HG02981 (cell line): Measurements from ENCODE around the gene KPNA3.
"Not testable (repeated sequence)": the region's sequence is repeated elsewhere in the genome, so short reads cannot be mapped to it uniquely, and the experiment has no call there.

Source experiments
- ATAC-seq: cut with Tn5 transposase; IDR thresholded peaks from one replicate; pipeline ENCODE4 v1.9.1; 2021; ENCODE audit warnings: mild to moderate bottlenecking, moderate library complexity; ENCODE audit not compliant: unreplicated experiment

KPNA3 gene, protein sequence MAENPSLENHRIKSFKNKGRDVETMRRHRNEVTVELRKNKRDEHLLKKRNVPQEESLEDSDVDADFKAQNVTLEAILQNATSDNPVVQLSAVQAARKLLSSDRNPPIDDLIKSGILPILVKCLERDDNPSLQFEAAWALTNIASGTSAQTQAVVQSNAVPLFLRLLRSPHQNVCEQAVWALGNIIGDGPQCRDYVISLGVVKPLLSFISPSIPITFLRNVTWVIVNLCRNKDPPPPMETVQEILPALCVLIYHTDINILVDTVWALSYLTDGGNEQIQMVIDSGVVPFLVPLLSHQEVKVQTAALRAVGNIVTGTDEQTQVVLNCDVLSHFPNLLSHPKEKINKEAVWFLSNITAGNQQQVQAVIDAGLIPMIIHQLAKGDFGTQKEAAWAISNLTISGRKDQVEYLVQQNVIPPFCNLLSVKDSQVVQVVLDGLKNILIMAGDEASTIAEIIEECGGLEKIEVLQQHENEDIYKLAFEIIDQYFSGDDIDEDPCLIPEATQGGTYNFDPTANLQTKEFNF

DNA sequence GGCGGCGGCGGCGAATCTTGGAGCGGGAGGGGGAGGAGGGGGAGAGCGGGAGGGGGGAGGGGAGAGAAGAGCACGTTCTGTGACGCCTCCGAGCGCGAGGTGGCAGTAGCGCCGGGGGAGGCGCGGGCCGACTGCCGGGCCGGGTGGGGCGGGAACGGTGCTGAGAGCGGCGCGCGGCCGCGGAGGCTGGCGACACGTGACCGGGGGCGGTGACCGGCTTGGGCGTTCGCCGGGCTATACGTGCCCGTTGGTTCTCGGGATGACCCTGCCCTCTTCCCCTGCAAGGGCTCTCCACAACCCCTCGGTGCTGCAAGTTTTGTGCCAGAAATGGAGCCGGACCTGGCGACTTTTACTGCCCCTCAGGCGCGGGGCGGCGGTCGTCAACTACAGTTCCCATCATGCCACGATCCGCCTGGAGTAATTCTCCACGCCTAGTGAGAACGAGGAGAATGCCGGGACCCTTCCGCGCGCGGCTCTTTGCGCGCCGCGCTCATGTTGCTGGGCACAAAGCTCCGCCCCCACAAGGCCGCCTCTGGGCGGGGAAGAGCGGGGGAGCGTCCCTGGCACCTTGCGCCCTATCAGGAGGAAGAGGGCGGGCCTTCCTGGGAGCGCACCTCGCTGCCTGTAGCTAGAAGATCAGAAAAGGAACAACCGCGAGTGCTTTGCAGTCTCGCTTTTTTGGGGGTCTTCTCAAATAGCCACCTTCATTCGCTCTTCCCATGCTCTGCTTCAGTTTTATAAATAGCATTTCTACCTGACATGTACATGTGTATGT is at the start of gene KPNA3:
KPNA3 (minus strand) TSS at position 133 of the 775 bp plus-strand sequence. CDS start 176 bp downstream, outside the sequence.
- ATAC-seq = peak; percentile 89

DNA sequence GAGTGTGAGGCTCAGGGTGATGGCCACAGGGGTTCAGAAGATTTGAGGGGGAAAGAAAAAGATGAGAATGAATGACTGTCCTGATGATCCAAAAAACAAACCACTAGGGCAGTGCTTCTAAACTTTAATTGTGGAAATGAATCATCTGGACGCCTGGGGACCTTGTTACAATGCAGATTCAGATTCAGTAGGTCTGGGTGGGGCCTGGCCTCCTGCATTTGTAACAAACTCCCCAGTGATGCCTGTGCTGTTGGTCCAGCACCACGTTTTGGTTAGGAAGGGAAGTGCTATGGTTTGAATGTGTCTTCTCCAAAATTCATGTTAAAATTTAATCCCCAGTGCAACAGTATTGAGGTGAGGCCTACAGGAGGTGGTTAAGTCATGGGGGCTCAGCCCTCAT is 49.5 kb upstream of the KPNA3 start:
- no peak for ATAC-seq

DNA sequence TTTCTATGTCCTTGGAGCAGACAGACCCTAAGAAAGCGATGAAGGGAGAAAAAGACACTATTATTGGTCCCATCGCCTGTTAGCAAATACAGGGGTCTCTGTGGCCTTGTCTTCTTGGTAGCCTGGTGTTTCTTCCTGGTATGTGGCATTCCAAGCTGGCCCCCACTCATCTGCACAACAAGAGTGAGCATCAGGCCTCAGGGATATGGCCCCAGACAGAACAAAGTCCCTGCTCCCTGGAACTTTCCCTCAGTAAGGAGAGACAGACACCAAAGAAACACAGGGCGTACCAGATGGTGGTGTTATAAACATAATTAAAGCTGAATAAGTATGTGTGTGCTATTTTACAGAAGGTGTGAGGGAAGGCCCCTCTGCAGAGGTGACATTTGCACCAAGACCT is 48.2 kb upstream of the KPNA3 start:
- ATAC-seq = no peak

DNA sequence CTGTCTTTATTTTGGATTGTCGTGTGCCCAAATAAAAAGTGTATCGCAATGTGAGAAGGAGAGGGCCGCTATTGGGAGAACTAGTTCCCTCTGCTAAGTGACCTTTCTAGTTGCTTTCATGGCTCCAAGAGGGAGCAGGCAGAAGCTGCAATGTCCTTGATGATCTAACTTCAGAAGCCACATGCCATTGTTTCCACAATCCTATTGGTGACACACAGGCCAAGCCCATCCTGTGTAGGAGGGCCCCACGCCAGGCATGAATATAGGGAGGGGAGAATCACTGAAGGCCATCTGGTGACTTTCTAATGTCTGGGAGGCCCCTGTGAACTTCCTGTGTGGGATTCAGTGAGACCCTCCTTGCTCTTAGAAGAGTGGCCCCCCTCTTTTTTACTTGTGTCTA is 47.8 kb upstream of the KPNA3 start:
- ATAC-seq = no peak

DNA sequence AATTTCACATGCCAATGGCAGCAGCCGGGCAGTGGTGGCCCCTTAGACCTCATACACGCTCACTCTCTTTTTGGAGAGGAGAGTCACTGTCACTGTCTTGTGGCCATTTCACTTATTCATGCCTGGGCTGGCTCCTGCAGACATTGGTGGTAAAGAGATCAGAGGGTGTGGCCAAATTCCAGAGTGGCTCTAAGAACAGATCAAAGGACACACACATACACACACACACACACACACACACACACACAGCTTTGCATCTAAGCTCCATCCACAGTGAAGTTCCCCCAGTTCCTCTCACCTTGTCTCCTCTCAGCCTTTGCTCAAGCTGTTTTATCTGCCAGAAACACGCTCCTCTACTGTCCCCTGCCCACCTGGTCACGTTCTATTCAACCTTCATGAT is 46.5 kb upstream of the KPNA3 start:
- ATAC-seq = no peak

DNA sequence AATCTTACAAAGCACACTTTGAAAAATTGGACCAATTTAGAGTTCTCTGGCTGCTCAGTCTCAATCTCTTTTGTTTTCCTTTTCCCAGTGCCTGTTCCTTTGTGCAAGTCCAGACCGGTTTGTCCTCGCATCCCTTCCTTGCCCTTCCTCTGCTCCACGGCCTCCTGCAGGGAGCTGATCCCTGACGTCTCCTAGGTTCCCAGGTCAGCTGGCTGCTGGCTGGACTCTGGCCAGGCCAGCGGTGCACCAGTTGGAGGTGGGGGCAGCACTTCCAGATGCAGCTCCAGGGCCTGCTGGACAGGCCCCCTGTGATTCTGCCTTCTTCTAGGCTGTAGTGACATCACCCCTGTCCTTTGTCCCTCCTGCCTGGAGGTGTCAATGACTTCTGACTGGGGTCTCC is 44.0 kb upstream of the KPNA3 start:
- no peak for ATAC-seq

DNA sequence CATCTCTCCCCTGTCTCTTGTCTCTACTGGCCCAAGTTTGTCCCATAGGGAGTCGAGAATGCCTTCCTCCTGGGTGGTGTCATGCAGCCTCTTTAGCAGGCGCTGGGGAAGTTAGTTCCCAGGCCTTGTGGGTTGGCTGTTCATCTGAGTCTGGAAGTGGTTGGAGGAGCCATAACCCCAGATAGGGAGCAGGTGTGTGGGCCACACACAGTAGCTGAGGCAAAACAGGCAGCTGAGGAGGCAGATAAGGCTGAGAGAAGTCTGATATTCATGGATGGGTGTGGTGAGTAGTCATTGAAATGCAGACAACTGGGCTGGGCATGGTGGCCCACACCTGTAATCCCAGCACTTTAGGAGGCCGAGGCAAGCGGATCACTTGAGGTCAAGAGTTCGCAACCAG is 40.9 kb upstream of the KPNA3 start:
- no peak for ATAC-seq

DNA sequence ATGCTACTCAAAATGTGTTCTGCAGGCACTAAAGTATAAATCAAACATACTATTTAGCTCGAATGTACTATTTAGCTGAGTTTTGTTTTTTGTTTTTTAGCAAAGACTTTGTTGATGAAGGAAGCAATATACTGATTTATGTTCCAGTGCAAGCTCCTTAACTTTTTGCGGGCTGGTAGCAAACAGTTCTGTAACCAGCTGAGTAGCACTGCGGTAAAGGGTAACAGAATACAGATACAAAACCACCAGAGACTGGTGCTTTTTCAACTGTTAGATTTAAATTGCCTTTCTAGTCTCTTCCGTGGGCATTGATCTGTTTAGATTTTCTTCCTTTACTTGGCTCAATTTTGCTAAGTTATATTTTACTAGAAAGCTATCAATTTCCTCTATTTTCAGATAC is 39.0 kb upstream of the KPNA3 start:
- no peak for ATAC-seq

DNA sequence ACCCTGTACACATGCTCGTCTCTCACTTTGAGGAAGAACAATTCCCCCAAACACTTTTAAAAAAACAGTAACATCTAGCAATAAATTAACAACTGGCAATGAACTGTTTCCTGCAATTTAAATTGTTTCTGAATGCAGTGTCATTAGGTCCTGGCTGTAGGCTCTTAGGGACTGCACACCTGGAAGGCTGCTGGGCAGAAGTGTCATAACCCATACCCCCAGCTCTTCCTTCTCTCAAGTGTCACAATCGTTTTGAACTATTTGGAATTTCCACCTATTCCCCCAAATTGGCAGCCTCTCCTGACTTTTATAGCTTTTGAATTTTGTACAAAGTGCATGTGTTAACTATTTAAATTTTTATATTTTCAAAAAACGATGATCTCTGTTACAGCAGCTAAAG is 38.2 kb upstream of the KPNA3 start:
- ATAC-seq = no peak

DNA sequence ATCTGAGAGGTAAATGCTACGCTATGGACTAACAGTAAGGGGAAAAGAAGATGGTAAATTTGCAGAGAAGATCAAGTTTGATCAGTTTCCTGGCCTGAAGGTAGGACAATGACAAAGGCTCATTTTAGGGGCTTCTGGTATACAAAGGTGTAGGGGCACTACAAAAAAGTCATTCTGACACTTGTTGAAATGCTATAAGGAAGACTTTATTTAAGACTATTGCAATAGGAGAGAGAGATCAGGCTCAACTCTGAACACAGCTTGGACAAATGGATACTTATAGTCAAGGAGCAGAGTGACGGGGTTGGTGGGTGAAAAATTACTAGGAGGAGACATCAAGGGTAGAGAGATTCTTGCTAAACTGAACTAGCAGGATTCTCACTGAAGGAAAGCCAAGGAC is 37.2 kb upstream of the KPNA3 start:
- no peak for ATAC-seq

DNA sequence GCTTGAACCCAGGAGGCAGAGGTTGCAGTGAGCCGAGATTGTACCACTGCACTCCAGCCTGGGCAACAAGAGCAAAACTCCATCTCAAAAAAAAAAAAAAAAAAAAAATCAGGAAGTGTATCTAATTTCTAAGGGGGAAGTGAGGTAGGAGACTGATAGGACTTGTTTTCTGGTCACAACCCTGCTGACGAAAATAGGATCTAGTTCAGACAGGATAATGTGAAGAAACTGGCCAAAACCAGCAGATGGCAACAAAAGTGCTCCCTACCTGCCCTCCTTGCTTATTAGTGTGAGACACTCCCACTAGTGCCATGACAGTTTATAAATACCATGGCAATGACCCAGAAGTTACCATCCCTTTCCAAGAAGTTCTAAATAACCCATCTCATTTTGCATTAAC is 36.0 kb upstream of the KPNA3 start:
- no peak for ATAC-seq

DNA sequence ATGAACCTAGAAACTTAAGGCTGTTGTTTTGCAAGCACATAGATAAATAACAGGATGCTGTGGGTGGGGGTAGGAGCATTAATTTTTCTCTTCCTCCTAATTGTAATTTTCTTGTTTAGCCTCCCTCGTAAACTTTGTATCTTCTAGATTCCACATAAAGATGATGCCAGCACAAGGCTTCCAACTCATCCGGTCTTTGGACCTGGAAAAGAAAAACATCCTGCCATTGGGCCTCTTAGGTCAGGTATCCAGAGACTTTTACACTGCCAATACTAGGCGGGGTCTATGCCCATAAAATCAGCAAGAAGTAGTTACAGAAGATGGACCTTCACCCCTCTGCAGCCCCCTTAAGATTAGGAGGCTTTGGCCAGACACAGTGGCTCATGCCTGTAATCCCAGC is 35.4 kb upstream of the KPNA3 start:
- ATAC-seq = no peak

DNA sequence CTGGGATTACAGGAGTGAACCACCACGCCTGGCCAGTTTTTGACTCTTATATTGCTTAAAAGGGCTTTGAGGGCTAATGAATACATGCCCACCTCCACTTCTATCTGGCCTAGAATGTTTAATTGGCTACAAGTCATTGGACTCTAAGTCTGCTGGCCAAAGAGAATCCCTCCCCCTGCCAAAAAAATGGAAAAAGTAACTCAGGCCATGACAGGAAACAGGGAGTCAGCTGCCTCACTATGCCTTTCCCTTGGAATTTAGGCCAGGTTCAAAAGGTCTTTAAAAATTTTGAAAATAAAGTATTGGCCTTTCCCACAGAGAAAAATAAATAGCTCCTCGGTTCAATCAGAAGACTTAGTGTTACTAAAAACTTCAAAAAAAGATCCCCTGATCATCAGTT is 34.9 kb upstream of the KPNA3 start:
- ATAC-seq = no peak

DNA sequence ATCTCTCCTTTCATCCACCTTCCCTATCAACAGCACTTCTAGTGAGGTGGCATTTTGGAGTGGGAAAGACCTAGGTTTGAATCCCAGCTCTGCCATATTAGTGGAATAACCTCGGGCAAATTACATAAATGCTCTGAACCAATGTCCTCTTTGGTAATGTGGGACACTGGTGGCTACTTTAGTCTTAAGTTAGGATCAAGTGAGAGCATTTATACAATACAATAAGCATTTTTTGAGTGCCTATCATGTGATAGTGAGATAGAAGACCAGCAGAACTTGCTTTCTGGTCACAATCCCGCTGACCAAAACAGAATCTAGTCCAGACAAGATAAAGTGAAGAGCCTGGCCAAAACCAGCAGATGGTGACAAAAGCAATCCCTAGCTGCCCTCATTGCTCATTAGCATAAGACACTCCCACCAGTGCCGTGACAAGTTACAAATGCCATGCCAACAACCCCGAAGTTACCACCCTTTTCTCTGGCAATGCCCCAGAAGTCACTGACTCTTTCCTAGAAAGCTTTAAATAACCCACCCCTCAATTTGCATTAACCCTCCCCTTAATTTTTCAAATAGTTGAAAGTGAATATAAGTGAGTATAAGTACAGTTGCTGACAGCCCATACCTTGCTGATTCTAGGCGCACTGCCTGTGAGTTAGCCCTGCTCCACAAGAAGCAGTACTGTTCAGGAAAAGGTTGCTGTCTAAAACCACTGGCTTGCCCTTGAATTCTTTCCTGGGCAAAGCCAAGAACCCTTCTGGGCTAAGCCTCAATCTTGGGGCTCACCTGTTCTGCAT is 28.9 kb upstream of the KPNA3 start:
- no peak for ATAC-seq

DNA sequence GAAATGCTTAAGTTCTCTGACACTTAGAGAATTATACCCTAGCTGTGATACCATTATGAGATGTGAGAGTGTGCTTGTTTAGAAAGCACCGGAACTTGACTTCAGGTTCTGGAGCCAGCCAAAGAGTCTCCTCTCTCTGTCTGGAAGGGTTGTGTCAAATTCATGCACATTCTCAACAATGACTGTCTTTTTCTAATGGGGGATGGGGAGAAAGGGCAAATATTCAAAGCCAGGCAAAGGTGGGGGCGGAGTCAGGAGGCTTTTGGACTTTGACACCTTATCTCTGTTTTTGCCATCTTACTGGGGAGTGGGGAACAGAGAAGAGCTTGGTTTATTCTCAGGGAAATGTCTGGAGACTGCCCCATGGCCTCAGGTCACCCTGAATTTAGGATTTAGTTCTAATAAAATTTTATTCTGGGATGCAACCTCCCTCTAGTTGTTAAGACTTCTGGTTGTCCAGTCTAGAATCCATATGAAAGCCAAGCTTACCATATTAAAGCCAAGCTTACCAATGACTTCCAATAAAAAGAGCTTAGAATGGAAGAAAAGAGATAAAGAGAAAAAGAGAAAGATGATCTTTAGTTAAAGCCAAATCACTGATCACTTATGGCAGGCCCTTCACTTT is 28.2 kb upstream of the KPNA3 start:
- no peak for ATAC-seq

DNA sequence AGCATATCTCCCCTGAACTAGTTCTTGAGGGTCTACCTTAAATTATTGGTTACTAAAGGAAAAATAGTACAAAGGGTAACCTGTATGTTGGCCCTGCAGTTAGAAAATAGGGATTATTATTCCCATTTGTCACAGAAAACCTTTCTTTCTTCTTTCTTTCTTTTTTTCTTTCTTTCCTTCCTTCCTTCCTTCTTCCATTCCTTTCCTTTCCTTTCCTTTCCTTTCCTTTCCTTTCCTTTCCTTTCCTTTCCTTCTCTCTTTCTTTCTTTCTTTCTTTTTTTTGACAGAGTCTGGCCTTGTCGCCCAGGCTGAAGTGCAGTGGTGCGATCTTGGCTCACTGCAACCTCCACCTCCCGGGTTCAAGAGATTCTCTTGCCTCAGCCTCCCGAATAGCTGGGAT is 23.6 kb upstream of the KPNA3 start:
- not testable (repeated sequence) for ATAC-seq

DNA sequence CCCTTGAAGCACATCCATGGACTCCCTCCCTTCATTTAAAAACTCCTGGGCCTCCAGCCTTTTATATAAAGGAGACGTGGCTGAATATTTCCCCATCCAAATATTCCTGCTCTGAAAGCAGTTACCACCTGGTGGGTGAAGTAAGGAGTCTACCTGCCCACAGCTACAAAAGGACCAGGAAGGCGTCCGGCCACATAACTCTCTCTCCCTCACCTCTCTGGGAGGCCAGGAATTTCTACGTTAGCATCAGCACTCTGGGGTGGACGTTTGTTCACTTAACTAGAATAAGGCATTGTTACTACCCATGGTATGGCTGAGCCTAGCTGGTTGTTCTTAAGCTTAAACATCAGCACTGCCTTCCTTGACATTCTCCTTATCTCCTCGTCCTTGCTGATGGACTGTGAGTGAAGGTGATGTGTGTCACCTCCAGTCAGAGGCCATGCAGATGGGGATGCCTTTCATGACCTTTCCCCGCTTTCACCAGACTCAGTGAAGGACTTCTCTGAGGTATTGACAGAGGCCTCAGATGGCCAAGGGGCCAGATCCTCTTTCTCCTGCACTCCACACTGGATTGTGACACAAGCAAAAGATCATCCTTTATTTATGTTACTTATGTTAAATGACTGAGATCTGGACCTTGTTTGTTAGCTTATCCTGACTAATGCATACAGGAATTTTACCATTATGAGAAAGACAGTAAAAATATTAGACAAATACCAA is 22.2 kb upstream of the KPNA3 start:
- no peak for ATAC-seq

DNA sequence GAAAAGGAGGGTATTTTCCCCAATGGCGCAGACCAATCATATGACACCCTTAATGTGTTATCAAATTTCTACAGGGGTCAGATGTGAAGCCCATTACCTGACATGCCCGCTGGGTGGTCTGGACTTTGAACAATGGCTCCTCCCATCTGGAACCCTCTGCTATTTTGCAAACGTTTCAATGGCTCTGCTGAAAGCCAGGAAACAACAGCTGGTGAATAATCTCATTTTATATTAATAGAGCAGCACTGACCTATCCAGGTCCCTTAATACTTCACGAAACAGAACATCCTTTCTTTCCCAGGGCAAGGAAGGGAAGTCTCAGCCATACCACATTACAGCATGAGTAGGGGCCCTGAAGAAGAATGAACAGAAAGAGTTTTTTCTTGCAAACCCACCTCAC is 20.3 kb upstream of the KPNA3 start:
- no peak for ATAC-seq

DNA sequence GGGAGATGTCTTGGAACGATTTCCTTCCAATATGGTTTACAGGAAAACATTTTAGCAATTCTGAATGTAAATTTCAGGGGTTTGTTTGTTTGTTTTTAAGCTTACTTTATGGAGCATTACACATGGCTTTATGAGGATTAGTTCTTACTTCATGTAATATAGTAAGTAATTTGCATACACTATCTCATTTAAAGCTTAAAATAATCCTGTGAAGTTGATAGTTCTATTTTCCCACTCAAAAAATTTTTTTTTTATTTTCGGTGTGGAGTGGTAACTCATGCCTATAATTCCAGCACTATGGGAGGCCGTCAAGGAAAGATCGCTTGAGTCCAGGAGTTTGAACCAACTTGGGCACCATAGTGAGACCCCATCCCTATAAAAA is 19.0 kb upstream of the KPNA3 start:
- no peak for ATAC-seq
